EL (cell line): ENCODE measurements around the gene MUC5AC.
"Not testable (repeated sequence)": the region's sequence is repeated elsewhere in the genome, so short reads cannot be mapped to it uniquely, and the experiment has no call there.

Experiments
- DNase-seq: peaks from one replicate; pipeline ENCODE4 v3.0.0-alpha.2; 2016

MUC5AC gene

DNA sequence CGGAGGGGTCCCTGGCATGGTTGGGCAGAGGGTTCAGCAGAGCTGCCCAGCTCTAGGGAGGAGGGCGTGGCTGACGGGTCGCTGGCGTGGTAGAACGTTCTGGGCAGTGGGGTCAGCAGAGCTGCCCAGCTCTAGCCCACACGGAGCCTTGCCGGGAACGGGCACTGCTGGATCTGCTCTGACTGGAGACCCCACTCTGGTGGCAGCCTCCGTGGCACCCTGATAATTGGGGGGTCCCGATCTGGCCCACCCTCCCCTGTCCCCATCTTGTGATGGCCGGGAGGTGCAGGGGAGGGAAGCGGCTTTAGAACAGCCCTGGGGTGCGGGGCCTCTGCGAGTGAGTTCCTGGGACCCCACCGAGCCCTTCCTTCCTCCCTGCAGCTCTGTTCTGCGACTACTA is 21.9 kb downstream of the MUC5AC start:
- DNase-seq, result no peak

- no peak for DNase-seq
Measured at GRCh38 chr11:1180171-1180570, 22.4 kb downstream of the MUC5AC start.

GRCh38 chr11:1180947-1181391 is 23.2 kb downstream of the MUC5AC start:
- DNase-seq, result no peak

DNA sequence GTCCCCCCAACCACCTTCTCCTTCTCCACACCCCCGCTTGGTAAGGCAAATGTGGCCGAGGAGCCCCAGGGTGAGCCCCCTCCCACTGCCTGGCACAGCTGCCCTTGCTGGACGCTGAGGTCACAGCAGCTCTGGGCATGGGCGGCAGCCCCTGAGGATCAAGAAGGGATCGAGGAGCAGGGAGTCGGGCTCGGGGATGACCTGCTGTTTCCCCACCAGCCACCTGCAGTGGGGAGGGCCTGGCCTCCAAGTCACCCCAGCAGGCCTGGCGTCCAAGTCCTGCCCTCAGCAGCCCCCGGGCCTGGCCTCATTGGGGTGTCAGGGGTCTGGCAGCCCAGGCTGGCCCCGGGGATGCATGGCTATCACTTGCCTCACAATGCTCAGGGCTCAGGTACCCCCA is 23.7 kb downstream of the MUC5AC start:
- DNase-seq, result no peak

GRCh38 chr11:1181853-1182535 is 24.2 kb downstream of the MUC5AC start:
- DNase-seq, result no peak

- DNase-seq, result not testable (repeated sequence)
Measured at GRCh38 chr11:1184139-1184538, 26.4 kb downstream of the MUC5AC start.

GRCh38 chr11:1188451-1189130 is 30.8 kb downstream of the MUC5AC start:
- not testable (repeated sequence) for DNase-seq

- DNase-seq, result not testable (repeated sequence)
Measured at GRCh38 chr11:1189816-1190215, 32.1 kb downstream of the MUC5AC start.

DNA sequence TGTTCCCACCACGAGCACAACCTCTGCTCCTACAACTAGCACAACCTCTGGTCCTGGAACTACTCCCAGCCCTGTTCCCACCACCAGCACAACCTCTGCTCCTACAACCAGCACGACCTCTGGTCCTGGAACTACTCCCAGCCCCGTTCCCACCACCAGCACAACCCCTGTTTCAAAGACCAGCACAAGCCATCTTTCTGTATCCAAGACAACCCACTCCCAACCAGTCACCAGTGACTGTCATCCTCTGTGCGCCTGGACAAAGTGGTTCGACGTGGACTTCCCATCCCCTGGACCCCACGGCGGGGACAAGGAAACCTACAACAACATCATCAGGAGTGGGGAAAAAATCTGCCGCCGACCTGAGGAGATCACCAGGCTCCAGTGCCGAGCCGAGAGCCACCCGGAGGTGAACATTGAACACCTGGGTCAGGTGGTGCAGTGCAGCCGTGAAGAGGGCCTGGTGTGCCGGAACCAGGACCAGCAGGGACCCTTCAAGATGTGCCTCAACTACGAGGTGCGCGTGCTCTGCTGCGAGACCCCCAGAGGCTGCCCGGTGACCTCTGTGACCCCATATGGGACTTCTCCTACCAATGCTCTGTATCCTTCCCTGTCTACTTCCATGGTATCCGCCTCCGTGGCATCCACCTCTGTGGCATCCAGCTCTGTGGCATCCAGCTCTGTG is 34.2 kb downstream of the MUC5AC start:
- DNase-seq, result not testable (repeated sequence)

GRCh38 chr11:1192741-1193325 is 35.1 kb downstream of the MUC5AC start:
- DNase-seq, result no peak

DNA sequence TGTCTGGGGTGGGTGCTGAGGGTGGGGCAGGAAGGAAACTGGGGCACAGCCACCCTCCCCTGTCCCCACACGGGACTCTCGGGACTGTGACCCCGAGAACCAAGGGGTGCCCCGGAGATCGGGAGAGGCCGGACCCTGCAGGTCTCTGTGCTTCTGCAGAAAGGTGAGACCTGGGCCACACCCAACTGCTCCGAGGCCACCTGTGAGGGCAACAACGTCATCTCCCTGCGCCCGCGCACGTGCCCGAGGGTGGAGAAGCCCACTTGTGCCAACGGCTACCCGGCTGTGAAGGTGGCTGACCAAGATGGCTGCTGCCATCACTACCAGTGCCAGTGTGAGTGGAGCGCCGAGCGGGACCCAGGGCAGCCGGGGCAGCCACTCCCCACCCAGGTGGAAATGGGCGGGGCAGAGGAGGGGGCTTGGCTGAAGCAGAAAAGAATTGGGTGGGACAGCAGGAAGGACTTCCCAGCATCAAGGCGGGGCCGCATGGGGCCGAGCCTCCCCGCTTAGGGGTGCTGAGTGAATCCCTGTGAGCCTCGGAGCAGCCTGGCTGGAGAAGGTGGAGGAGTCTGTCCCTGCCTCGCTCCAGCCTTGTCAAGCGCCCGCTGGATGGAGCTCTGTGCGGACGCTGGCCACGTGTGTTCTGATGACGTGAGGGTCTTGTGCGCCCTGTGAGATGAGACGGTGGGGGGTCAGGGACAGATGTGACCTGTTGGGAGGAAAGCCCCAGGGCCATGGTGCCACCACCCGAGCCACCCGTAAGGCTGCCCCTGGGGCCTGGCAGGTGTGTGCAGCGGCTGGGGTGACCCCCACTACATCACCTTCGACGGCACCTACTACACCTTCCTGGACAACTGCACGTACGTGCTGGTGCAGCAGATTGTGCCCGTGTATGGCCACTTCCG is 35.8 kb downstream of the MUC5AC start:
- no peak for DNase-seq

- DNase-seq, result no peak
Measured at GRCh38 chr11:1194231-1194976, 36.7 kb downstream of the MUC5AC start.

GRCh38 chr11:1194977-1195681 is 37.4 kb downstream of the MUC5AC start:
- DNase-seq, result no peak

GRCh38 chr11:1195682-1196515 is 38.1 kb downstream of the MUC5AC start:
- DNase-seq, result no peak

DNA sequence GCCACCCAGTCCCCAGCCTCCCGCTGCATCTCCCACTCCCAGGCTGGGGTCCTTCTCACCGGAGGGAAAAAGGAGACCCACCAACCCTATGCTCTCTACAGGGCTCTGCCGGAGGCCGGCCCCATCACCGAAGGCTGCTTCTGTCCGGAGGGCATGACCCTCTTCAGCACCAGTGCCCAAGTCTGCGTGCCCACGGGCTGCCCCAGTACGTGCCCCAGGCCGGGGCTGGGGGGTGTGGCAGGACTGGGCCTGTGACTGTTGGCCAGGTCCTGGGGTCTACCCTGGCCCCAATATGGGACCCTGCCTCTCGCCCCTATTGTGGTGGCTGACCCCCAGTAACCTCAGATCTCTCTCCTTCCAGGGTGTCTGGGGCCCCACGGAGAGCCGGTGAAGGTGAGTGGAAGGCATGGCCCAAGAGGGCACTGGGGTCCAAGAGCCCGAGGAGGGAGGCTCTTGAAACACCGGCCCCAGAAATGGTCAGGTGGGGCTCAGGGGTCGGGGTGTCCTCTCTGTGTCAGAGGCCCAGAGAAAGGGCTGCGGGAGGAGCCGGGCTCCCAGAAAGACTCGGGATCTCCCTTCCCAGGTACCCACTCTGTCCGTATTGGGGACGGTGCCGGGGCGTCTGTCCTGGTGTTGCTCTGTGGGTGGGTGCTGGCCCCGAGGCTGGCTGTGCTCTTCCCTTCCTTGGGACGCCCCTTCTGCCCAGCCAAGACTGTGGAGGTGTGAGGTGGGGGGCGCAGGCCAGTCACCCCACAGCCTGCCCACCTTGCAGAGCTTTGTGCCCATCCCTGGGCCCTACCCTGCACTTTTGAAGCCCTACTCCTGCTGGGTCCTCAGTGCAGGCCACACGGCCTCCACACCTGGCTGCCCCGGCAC is 39.0 kb downstream of the MUC5AC start:
- no peak for DNase-seq

DNA sequence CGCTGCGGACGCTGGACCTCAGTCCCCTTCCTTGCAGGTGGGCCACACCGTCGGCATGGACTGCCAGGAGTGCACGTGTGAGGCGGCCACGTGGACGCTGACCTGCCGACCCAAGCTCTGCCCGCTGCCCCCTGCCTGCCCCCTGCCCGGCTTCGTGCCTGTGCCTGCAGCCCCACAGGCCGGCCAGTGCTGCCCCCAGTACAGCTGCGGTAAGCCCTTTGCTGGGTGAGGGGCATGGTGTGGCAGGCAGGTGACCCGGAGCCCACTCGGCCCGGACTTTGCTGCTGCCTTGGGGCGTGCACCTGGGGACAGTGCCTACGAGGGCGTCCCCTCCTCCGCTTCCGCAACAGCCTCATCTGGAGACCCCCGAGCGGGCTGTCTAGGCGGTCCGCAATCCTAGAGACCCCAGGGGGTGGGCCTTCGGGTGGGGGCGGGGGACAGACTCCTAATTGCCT is 39.7 kb downstream of the MUC5AC start:
- DNase-seq, result no peak

GRCh38 chr11:1197886-1198560 is 40.3 kb downstream of the MUC5AC start:
- no peak for DNase-seq

GRCh38 chr11:1198561-1199240 is 40.9 kb downstream of the MUC5AC start:
- no peak for DNase-seq
